HEK293T (cell line): Measurements from ENCODE around the gene GPRC5C.

Experiments
- ARNT ChIP-seq: fragments of 450-650 bp; IDR thresholded peaks from 2 replicates; pipeline ENCODE4 v1.6.1; 2017; ENCODE audit warnings: mild to moderate bottlenecking
- CTBP1 ChIP-seq: fragments of 450-650 bp; IDR thresholded peaks from 2 replicates; pipeline ENCODE4 v1.6.1; 2016; ENCODE audit warnings: borderline replicate concordance
- ELF4 ChIP-seq: fragments of 450-650 bp; IDR thresholded peaks from 2 replicates; pipeline ENCODE4 v1.6.1; 2017; ENCODE audit warnings: antibody characterized with exemption
- FOXA1 ChIP-seq: fragments of 450-650 bp; IDR thresholded peaks from 2 replicates; pipeline ENCODE4 v1.6.1; 2016; ENCODE audit warnings: mild to moderate bottlenecking
- FOXK2 ChIP-seq: fragments of 450-650 bp; IDR thresholded peaks from 2 replicates; pipeline ENCODE4 v1.6.1; 2016; ENCODE audit warnings: mild to moderate bottlenecking
- FOXM1 ChIP-seq: fragments of 450-650 bp; IDR thresholded peaks from 2 replicates; pipeline ENCODE4 v1.6.1; 2017; ENCODE audit warnings: mild to moderate bottlenecking, borderline replicate concordance
- HDGF ChIP-seq: fragments of 450-650 bp; IDR thresholded peaks from 2 replicates; pipeline ENCODE4 v1.6.1; 2017; ENCODE audit warnings: antibody characterized with exemption, borderline replicate concordance
- L3MBTL2 ChIP-seq: fragments of 450-650 bp; conservative IDR thresholded peaks from 2 replicates; pipeline ENCODE4 v1.6.1; 2016; ENCODE audit warnings: mild to moderate bottlenecking
- NFRKB ChIP-seq: fragments of 450-650 bp; IDR thresholded peaks from 2 replicates; pipeline ENCODE4 v1.6.1; 2016; ENCODE audit warnings: mild to moderate bottlenecking, moderate library complexity
- SP1 ChIP-seq: fragments of 450-650 bp; IDR thresholded peaks from 2 replicates; pipeline ENCODE4 v1.6.1; 2017
- SUZ12 ChIP-seq: fragments of 450-650 bp; IDR thresholded peaks from 2 replicates; pipeline ENCODE4 v1.6.1; 2016; ENCODE audit warnings: mild to moderate bottlenecking
- ZNF384 ChIP-seq: fragments of 450-650 bp; IDR thresholded peaks from 2 replicates; pipeline ENCODE4 v1.6.1; 2016

DNA sequence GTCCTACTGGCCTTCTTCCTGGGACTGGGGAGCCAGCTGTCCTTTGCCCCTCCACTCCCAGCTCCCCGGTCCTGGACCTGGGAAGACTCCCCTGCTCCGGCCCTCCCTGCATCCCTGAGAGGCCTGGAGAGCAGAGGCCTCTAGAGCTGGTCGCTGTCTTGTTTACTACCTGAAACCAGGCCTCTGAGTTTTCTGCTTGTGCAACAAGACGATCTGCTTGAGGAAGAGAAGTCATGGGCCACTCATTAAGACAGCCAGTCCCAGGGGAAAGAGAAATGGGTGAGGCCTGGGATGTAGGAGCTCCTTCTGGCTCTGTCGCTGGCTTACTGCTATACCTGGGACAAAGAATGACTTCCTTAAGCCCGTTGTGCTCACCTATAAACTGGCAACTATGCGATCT lies 29.8 kb upstream of the GPRC5C start:
- TF ChIP-seq FOXK2 (no peak), ARNT (no peak), CTBP1 (no peak), SP1 (no peak), SUZ12 (no peak), FOXA1 (no peak), ELF4 (no peak), NFRKB (no peak), HDGF (no peak), L3MBTL2 (no peak), ZNF384 (no peak), FOXM1 (no peak)
